Measurements from ENCODE around the gene TMOD1.

The TMOD1 gene

GRCh38 chr9:97635026-97635425 is 133.6 kb downstream of the TMOD1 start:
- DNase-seq (ENCODE audit: low spot score), result no peak

GRCh38 chr9:97636903-97637302 is 135.4 kb downstream of the TMOD1 start:
- DNase-seq (ENCODE audit: low spot score), result no peak

GRCh38 chr9:97638666-97639065 is 137.2 kb downstream of the TMOD1 start:
- DNase-seq (ENCODE audit: low spot score), result no peak

GRCh38 chr9:97640325-97640724 is 138.9 kb downstream of the TMOD1 start:
- no peak for DNase-seq (ENCODE audit: low spot score)

- DNase-seq (ENCODE audit: low spot score), result no peak
Measured at GRCh38 chr9:97645720-97646119, 144.3 kb downstream of the TMOD1 start.

- no peak for DNase-seq (ENCODE audit: low spot score)
Measured at GRCh38 chr9:97647996-97648395, 146.5 kb downstream of the TMOD1 start.

Measured in CD4-positive, alpha-beta T cell treated with Interleukin-6 at 100 ng/mL for 8 hours (primary cell).